Ishikawa (cell line): ENCODE measurements around the gene FHIT.
A peak's percentile ranks its signal among the peaks of the same experiment; 100 is the strongest.

Source experiments
- CEBPB ChIP-seq: IDR thresholded peaks from 2 replicates; pipeline ENCODE4 v1.6.1; 2012
- EGR1 ChIP-seq: IDR thresholded peaks from 2 replicates; pipeline ENCODE4 v1.6.1; 2012
- EP300 ChIP-seq: IDR thresholded peaks from 2 replicates; pipeline ENCODE4 v1.6.1; 2012; ENCODE audit warnings: borderline replicate concordance
- MAX ChIP-seq: IDR thresholded peaks from 2 replicates; pipeline ENCODE4 v1.6.1; 2012
- NFIC ChIP-seq: IDR thresholded peaks from 2 replicates; pipeline ENCODE4 v1.6.1; 2012
- RAD21 ChIP-seq: IDR thresholded peaks from 2 replicates; pipeline ENCODE4 v1.6.1; 2012; ENCODE audit warnings: low read depth
- TAF1 ChIP-seq: IDR thresholded peaks from 2 replicates; pipeline ENCODE4 v1.6.1; 2012; ENCODE audit warnings: low read depth, mild to moderate bottlenecking
- YY1 ChIP-seq: IDR thresholded peaks from 2 replicates; pipeline ENCODE4 v1.6.1; 2012; ENCODE audit warnings: low read depth
- TF ChIP-seq, protein P1 (sequence below): IDR thresholded peaks from 2 replicates; pipeline ENCODE4 v1.6.1; 2012
- TF ChIP-seq, protein P2 (sequence below): IDR thresholded peaks from 2 replicates; pipeline ENCODE4 v1.6.1; 2012; ENCODE audit warnings: low read depth, mild to moderate bottlenecking

DNA sequence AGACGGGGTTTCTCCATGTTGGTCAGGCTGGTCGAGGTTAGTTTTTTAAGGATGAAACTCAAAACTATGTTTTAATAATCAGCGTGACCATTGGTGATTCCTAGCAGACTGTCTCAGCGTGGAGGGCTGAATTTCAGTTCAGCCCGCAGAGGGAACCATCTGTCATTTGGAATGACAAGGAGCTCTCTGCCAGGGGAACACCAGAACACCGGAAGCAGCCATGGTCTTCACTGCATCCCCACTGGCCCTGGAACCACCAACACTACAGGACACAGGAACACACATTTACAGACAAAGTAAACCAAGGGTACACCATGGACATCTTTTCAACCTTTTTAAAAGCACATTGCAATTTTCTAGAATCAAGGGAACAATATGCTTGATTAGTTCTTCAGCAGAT is 424.7 kb downstream of the FHIT start:
- TF ChIP-seq RAD21 (no peak), TAF1 (no peak), NFIC (no peak), EP300 (no peak), MAX (no peak), EGR1 (no peak), YY1 (no peak), CEBPB (0 out of 2 replicates have a peak, but pooled peaks have one; percentile 48)
- TF ChIP-seq, protein P1, sequence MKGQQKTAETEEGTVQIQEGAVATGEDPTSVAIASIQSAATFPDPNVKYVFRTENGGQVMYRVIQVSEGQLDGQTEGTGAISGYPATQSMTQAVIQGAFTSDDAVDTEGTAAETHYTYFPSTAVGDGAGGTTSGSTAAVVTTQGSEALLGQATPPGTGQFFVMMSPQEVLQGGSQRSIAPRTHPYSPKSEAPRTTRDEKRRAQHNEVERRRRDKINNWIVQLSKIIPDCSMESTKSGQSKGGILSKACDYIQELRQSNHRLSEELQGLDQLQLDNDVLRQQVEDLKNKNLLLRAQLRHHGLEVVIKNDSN, result no peak
- TF ChIP-seq, protein P2, sequence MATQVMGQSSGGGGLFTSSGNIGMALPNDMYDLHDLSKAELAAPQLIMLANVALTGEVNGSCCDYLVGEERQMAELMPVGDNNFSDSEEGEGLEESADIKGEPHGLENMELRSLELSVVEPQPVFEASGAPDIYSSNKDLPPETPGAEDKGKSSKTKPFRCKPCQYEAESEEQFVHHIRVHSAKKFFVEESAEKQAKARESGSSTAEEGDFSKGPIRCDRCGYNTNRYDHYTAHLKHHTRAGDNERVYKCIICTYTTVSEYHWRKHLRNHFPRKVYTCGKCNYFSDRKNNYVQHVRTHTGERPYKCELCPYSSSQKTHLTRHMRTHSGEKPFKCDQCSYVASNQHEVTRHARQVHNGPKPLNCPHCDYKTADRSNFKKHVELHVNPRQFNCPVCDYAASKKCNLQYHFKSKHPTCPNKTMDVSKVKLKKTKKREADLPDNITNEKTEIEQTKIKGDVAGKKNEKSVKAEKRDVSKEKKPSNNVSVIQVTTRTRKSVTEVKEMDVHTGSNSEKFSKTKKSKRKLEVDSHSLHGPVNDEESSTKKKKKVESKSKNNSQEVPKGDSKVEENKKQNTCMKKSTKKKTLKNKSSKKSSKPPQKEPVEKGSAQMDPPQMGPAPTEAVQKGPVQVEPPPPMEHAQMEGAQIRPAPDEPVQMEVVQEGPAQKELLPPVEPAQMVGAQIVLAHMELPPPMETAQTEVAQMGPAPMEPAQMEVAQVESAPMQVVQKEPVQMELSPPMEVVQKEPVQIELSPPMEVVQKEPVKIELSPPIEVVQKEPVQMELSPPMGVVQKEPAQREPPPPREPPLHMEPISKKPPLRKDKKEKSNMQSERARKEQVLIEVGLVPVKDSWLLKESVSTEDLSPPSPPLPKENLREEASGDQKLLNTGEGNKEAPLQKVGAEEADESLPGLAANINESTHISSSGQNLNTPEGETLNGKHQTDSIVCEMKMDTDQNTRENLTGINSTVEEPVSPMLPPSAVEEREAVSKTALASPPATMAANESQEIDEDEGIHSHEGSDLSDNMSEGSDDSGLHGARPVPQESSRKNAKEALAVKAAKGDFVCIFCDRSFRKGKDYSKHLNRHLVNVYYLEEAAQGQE, result no peak
